Measurements from ENCODE around the gene KRTAP5-6.

Gene KRTAP5-6

GRCh38 chr11:1730059-1730629, 33.1 kb downstream of the KRTAP5-6 start (continued):
- TF ChIP-seq ZNF449 (tag by site-specific recombination; IDR thresholded peaks at IDR 0.05) (no peak), ZNF610 (tag by site-specific recombination; IDR thresholded peaks at IDR 0.05; ENCODE audit: borderline replicate concordance) (no peak), ZSCAN4 (tag by site-specific recombination; IDR thresholded peaks at IDR 0.05) (no peak), GLI4 (tag by site-specific recombination; IDR thresholded peaks at IDR 0.05) (no peak)

GRCh38 chr11:1731451-1732059, 34.6 kb downstream of the KRTAP5-6 start:
- POLR2A ChIA-PET = no interaction called here

GRCh38 chr11:1732418-1733008, 35.5 kb downstream of the KRTAP5-6 start:
- no peak overlapping the region for H3K4me3 ChIP-seq (ENCODE audit: low read depth, low read length)
- TF ChIP-seq ZEB2 (tag by site-specific recombination; IDR thresholded peaks at IDR 0.05) = no peak
- TF ChIP-seq ZIC2 (tag by site-specific recombination; IDR thresholded peaks at IDR 0.05) = 0 out of 2 replicates have a peak, but pooled peaks have one; percentile 20
- TF ChIP-seq REPIN1 (tag by site-specific recombination; IDR thresholded peaks at IDR 0.05; ENCODE audit: low read depth) = no peak
- CTCF ChIA-PET = no interaction called here
- no peaks in the 10 kb centered on the region for H3K36me3 ChIP-seq (ENCODE audit: control insufficient read depth in 2 of 2, insufficient read depth in 1 of 2, low read length in 2 of 2)
- H3K9me3 ChIP-seq (ENCODE audit: control insufficient read depth, insufficient read depth, low read depth, low read length) = no peaks in the 10 kb centered on the region
- H3K27ac ChIP-seq (ENCODE audit: extremely low read depth, low read depth, low read length) = no peak overlapping the region
- POLR2A ChIA-PET = no interaction called here
- no peaks in the 10 kb centered on the region for H3K4me1 ChIP-seq (ENCODE audit: control insufficient read depth, insufficient read depth, low read length)

More at GRCh38 chr11:1731451-1732059, 34.6 kb downstream of the KRTAP5-6 start:
- no peaks in the 10 kb centered on the region for H3K4me1 ChIP-seq (ENCODE audit: control insufficient read depth, insufficient read depth, low read length)
- no peak overlapping the region for H3K27ac ChIP-seq (ENCODE audit: extremely low read depth, low read depth, low read length)
- CTCF ChIA-PET = no interaction called here
- no peak overlapping the region for H3K4me3 ChIP-seq (ENCODE audit: low read depth, low read length)
- no peaks in the 10 kb centered on the region for H3K9me3 ChIP-seq (ENCODE audit: control insufficient read depth, insufficient read depth, low read depth, low read length)
- no peaks in the 10 kb centered on the region for H3K36me3 ChIP-seq (ENCODE audit: control insufficient read depth in 2 of 2, insufficient read depth in 1 of 2, low read length in 2 of 2)
- no peak for TF ChIP-seq ZNF544 (tag by site-specific recombination; IDR thresholded peaks at IDR 0.05)
- TF ChIP-seq ZSCAN4 (tag by site-specific recombination; IDR thresholded peaks at IDR 0.05) = 0 out of 2 replicates have a peak, but pooled peaks have one; percentile 52

- Histone ChIP-seq H3K36me3 (ENCODE audit: control insufficient read depth in 2 of 2, insufficient read depth in 1 of 2, low read length in 2 of 2) (no peaks in the 10 kb centered on the region), H3K9me3 (ENCODE audit: control insufficient read depth, insufficient read depth, low read depth, low read length) (no peaks in the 10 kb centered on the region), H3K4me3 (ENCODE audit: low read depth, low read length) (no peak overlapping the region), H3K27ac (ENCODE audit: extremely low read depth, low read depth, low read length) (no peak overlapping the region), H3K4me1 (ENCODE audit: control insufficient read depth, insufficient read depth, low read length) (no peaks in the 10 kb centered on the region)
- ChIA-PET CTCF (no interaction called here), POLR2A (no interaction called here)
- TF ChIP-seq ZFP37 (tag by site-specific recombination; IDR thresholded peaks at IDR 0.05) (no peak), BCL11B (tag by site-specific recombination; IDR thresholded peaks at IDR 0.05; ENCODE audit: low read depth) (no peak), ZNF658 (tag by site-specific recombination; IDR thresholded peaks at IDR 0.05) (no peak), ZBTB17 (tag by site-specific recombination; IDR thresholded peaks at IDR 0.05) (no peak), PRDM4 (tag by site-specific recombination; IDR thresholded peaks at IDR 0.05) (no peak), EGR2 (tag by site-specific recombination; IDR thresholded peaks at IDR 0.05; ENCODE audit: low read depth) (no peak), ZNF785 (tag by site-specific recombination; IDR thresholded peaks at IDR 0.05) (no peak), ZFHX2 (tag by site-specific recombination; conservative IDR thresholded peaks at IDR 0.05) (no peak), ZNF23 (tag by site-specific recombination; IDR thresholded peaks at IDR 0.05; ENCODE audit: borderline replicate concordance) (no peak), PRDM1 (tag by site-specific recombination; IDR thresholded peaks at IDR 0.05) (no peak), KLF17 (tag by site-specific recombination; IDR thresholded peaks at IDR 0.05) (no peak), ZNF140 (tag by site-specific recombination; IDR thresholded peaks at IDR 0.05) (no peak), GLIS1 (tag by site-specific recombination; IDR thresholded peaks at IDR 0.05) (no peak)
Observed at GRCh38 chr11:1733009-1733715, 36.2 kb downstream of the KRTAP5-6 start.
